Measurements from ENCODE around the gene ELOVL6.

DNA sequence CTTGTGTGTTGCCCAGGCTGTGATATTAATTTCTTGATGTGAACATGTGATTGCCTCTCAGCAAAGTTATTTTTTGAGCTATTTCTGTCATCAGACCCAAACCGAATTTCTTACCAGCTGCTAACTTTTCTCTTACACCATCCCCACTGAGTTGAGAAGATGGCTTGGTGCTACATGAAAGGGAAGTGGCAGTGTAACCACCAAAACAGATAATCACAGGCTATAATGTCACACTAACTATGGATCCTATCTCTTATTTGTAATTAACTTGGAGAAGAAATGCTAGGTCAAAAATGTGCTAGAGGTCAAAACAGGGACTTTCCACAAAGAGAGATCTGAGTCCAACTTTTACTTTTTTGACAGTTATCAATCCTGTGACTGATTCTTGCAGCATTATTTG lies 43.8 kb downstream of the ELOVL6 start:
- TF ChIP-seq, protein P1, sequence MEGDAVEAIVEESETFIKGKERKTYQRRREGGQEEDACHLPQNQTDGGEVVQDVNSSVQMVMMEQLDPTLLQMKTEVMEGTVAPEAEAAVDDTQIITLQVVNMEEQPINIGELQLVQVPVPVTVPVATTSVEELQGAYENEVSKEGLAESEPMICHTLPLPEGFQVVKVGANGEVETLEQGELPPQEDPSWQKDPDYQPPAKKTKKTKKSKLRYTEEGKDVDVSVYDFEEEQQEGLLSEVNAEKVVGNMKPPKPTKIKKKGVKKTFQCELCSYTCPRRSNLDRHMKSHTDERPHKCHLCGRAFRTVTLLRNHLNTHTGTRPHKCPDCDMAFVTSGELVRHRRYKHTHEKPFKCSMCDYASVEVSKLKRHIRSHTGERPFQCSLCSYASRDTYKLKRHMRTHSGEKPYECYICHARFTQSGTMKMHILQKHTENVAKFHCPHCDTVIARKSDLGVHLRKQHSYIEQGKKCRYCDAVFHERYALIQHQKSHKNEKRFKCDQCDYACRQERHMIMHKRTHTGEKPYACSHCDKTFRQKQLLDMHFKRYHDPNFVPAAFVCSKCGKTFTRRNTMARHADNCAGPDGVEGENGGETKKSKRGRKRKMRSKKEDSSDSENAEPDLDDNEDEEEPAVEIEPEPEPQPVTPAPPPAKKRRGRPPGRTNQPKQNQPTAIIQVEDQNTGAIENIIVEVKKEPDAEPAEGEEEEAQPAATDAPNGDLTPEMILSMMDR (IDR thresholded peaks at IDR 0.05; ENCODE audit: low read depth, low read length) = no peak
- TF ChIP-seq EZH2phosphoT487 (IDR thresholded peaks at IDR 0.05; ENCODE audit: low read depth) = no peak

Data from OCI-LY3 (cell line).